Islet precursor cell (in vitro differentiated cells): ENCODE measurements around the gene ANKZF1.

Experiments used
- DNase-seq: peaks from one replicate; pipeline ENCODE4 v3.0.0-alpha.2; 2018

Gene ANKZF1

GRCh38 chr2:219261024-219261855, 31.6 kb downstream of the ANKZF1 start:
- no peak for DNase-seq

- no peak for DNase-seq
These were observed 36.6 kb downstream of the ANKZF1 start for GRCh38 chr2:219266232-219266631.

GRCh38 chr2:219266886-219267285, 37.3 kb downstream of the ANKZF1 start:
- DNase-seq: no peak

- DNase-seq: no peak
These were observed 38.7 kb downstream of the ANKZF1 start for GRCh38 chr2:219268294-219268693.

- no peak for DNase-seq
These were observed 39.9 kb downstream of the ANKZF1 start for GRCh38 chr2:219269362-219270054.

- DNase-seq: no peak
These were observed 40.4 kb downstream of the ANKZF1 start for GRCh38 chr2:219270055-219270372.

- DNase-seq: no peak
These were observed 41.4 kb downstream of the ANKZF1 start for GRCh38 chr2:219271021-219271420.

- DNase-seq: no peak
These were observed 42.8 kb downstream of the ANKZF1 start for GRCh38 chr2:219272356-219272755.

- DNase-seq: no peak
These were observed 43.4 kb downstream of the ANKZF1 start for GRCh38 chr2:219272995-219273394.

GRCh38 chr2:219273937-219274336, 44.3 kb downstream of the ANKZF1 start:
- peak; percentile 95 for DNase-seq

GRCh38 chr2:219274361-219274921, 44.8 kb downstream of the ANKZF1 start:
- peak; percentile 97 for DNase-seq

- DNase-seq: peak; percentile 96
These were observed 48.4 kb downstream of the ANKZF1 start for GRCh38 chr2:219277703-219278654.

GRCh38 chr2:219278655-219279150, 49.1 kb downstream of the ANKZF1 start:
- DNase-seq: no peak

- peak; percentile 99 for DNase-seq
These were observed 49.7 kb downstream of the ANKZF1 start, which contains the start of gene DNAJB2 for GRCh38 chr2:219279151-219279915. Gene DNAJB2, plus strand, starts transcription at chr2:219279366. Its CDS starts 468 bp downstream, at chr2:219279834.

GRCh38 chr2:219279916-219280516, 50.4 kb downstream of the ANKZF1 start:
- DNase-seq: no peak

GRCh38 chr2:219280651-219281050, 51.0 kb downstream of the ANKZF1 start:
- DNase-seq: no peak

- peak; percentile 69 for DNase-seq
These were observed 52.0 kb downstream of the ANKZF1 start for GRCh38 chr2:219281588-219281987.

GRCh38 chr2:219282375-219282774, 52.8 kb downstream of the ANKZF1 start:
- DNase-seq: peak; percentile 6

GRCh38 chr2:219282943-219283581, 53.5 kb downstream of the ANKZF1 start:
- DNase-seq: no peak

- no peak for DNase-seq
These were observed 55.1 kb downstream of the ANKZF1 start for GRCh38 chr2:219284501-219285372.
